ENCODE results near the gene PACC1. TPM values are rescaled to one million over a fixed set of nuclear protein-coding genes. Genes with fewer than 3 reads are reported as not detected.
A peak's percentile ranks its signal among the peaks of the same experiment; 100 is the strongest.

The PACC1 gene
- 25.3 TPM for polyA plus RNA-seq (2013)

DNA sequence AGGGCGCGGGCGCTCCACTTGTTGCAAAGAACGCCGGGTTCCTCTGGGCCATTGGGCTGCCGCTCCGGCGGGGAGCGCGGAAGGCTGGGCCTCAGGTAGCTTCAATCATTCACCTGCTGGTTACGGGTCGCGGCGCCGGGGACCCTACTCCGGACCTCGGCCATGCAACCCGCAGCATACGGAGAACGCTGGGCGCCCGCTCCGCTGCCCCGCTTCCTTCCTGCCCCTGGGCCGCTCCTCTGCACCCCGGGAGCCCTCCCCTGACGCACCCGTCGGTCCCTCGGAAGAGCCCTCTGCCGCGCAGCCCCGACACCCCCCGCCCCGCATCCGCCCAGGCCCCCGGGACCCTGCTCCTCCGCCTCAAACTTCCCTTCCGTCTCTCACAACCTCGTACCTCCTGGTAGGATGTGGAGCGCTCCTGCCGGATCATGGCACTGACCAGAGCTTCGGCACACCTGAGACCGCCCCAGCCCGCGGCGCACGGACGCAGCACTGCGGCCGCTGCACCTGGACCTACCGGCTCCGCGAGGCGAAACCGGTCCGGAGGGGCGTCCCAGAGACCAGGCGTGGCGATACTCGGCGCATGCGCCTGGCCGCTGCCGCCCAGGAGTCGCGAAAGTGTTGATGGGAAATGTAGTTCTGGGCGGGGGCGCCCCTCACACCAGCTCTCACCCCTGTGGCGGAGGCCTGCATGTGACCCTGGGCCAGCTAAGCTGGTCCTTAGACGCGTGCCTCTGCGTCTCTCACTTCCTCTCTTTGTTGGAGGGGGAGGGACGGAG, at the start of gene PACC1:
PACC1 (minus strand) TSS at position 559 of the 779 bp plus-strand sequence; CDS start at position 430, 129 bp downstream.
- ChIA-PET CTCF (interaction anchor here (1.1 to 2.5 kb wide), 2 partner anchors 16 to 41 kb away, joined by 3 to 12 read pairs; no protein-coding TSS in a partner anchor), POLR2A (interaction anchor here (0.6 kb wide), 1 partner anchor 15 kb away, joined by 3 read pairs; no protein-coding TSS in a partner anchor)
- Histone ChIP-seq H3K4me1 (ENCODE audit: control extremely low read depth in 1 of 4, control insufficient read depth in 4 of 4, insufficient read depth in 4 of 4, low read length in 3 of 4) (peaks cover 9 to 52% (median 27%) of the 10 kb centered on the region in 4 experiments), H3K9me3 (ENCODE audit: control extremely low read depth in 1 of 5, control insufficient read depth in 4 of 5, insufficient read depth in 2 of 5, low read depth in 1 of 5, low read length in 4 of 5) (no peaks in the 10 kb centered on the region), H3K27me3 (replicated peaks in 2 of 5; ENCODE audit: control insufficient read depth in 4 of 5, insufficient read depth in 5 of 5, low read length in 4 of 5) (no peaks in the 10 kb centered on the region), H3K4me3 (ENCODE audit: control insufficient read depth in 1 of 7, extremely low read depth in 1 of 7, insufficient read depth in 4 of 7, low read depth in 2 of 7, low read length in 6 of 7) (peak within 1 kb of the TSS; percentile 86 to 95 (median 90)), H3K27ac (ENCODE audit: insufficient read depth in 1 of 2, low read depth in 1 of 2, low read length in 2 of 2, poor library complexity in 1 of 2, severe bottlenecking in 2 of 2) (peak within 1 kb of the TSS; percentile 69 to 78), H3K36me3 (ENCODE audit: control insufficient read depth in 4 of 4, insufficient read depth in 4 of 4, low read length in 3 of 4) (peaks cover 7 to 26% (median 17%) of the 10 kb centered on the region in 4 experiments)
- peak; percentile 97 to 99 (median 99) for DNase-seq
- WGBS (ENCODE audit: insufficient coverage) = 0% methylated on average over 65 of the region's 74 CpGs

DNA sequence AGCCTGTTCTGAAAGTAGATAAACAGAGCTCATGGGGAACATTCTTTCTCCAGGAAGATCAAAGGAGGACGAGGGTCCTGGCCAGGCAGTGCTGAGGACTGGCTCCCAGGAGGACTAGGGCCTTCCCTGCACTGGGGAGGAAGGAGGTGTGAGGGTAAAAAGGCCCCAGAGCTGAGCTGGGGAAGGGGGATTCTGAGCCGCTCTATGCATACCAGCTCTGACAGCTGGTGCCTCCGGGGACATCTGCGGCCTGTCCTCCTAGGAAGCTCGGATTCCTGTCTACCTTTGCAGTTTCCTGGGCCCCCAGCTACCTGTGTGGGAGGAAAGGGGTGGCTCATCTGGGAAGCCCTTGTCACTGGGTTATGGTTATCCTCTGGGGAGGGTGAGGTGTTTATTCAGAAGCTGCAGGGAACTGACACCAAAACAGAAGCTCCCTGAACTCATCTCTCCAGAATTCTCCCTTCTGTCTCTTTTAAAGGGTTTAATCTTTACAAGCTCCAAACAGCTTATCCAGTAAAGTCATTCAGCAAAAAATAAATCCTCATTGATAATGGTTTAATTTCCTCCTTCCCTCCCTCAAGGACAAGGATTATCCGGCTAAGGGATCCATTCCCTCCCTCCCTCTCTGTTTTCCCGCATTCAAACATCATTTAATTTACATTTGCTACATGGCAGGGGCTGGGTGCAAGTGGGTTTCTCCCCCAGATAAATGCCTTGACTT, 49.0 kb upstream of the PACC1 start:
- no peak overlapping the region for H3K27ac ChIP-seq (ENCODE audit: insufficient read depth in 1 of 2, low read depth in 1 of 2, low read length in 2 of 2, poor library complexity in 1 of 2, severe bottlenecking in 2 of 2)
- CTCF ChIA-PET = interaction anchor here (0.7 to 9.3 kb wide), 7 partner anchors 9 to 400 kb away, joined by 3 to 70 read pairs (median 3); partner anchors contain the start of gene ATF3
- WGBS (ENCODE audit: insufficient coverage) = 92% methylated on average over 6 of the region's 7 CpGs
- H3K36me3 ChIP-seq (ENCODE audit: control insufficient read depth in 4 of 4, insufficient read depth in 4 of 4, low read length in 3 of 4) = no peaks in the 10 kb centered on the region
- H3K9me3 ChIP-seq (ENCODE audit: control extremely low read depth in 1 of 5, control insufficient read depth in 4 of 5, insufficient read depth in 2 of 5, low read depth in 1 of 5, low read length in 4 of 5) = no peaks in the 10 kb centered on the region
- POLR2A ChIA-PET = interaction anchor here (0.7 kb wide), 1 partner anchor 10 kb away, joined by 3 read pairs; no protein-coding TSS in a partner anchor
- no peaks in the 10 kb centered on the region for H3K27me3 ChIP-seq (replicated peaks in 2 of 5; ENCODE audit: control insufficient read depth in 4 of 5, insufficient read depth in 5 of 5, low read length in 4 of 5)
- DNase-seq = no peak
- H3K4me1 ChIP-seq (ENCODE audit: control extremely low read depth in 1 of 4, control insufficient read depth in 4 of 4, insufficient read depth in 4 of 4, low read length in 3 of 4) = peaks cover 0 to 1% (median under 1%) of the 10 kb centered on the region in 4 experiments
- no peak overlapping the region for H3K4me3 ChIP-seq (ENCODE audit: control insufficient read depth in 1 of 7, extremely low read depth in 1 of 7, insufficient read depth in 4 of 7, low read depth in 2 of 7, low read length in 6 of 7)

DNA sequence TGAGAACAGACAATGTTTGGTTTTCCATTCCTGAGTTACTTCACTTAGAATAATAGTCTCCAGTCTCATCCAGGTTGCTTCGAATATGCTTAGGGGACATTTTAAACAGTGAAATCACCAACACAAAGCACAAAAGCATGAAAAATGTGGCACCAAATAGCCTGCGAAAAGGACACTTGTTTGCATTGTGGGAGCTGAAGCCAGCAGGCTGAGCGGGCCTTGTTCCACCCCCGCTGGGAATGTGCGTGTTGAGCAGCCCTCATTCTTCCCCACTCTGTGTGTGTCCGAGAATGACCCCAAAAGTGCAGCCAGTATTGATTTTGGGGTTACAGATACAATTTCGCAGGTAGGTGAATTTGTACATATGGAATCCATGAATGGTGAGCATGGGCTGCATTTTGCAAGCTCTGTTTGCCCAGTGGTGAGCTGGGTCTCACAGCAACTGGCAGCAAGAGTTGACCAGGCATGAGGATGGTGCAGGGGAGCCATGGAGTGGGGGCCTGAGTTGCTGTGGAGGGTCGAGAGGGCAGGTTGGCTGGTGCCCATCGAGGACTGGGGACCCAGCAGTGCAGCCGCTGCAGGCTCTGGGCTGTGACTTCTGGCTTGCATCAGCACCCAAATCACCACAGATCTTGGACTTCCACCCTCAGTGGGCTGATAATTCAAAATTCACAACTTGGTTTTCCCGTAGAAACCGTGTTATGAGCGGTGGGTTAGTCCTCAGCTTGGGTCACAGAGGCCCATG, 47.4 kb upstream of the PACC1 start:
- Histone ChIP-seq H3K36me3 (ENCODE audit: control insufficient read depth in 4 of 4, insufficient read depth in 4 of 4, low read length in 3 of 4) (no peaks in the 10 kb centered on the region), H3K27me3 (replicated peaks in 2 of 5; ENCODE audit: control insufficient read depth in 4 of 5, insufficient read depth in 5 of 5, low read length in 4 of 5) (no peaks in the 10 kb centered on the region), H3K4me3 (ENCODE audit: control insufficient read depth in 1 of 7, extremely low read depth in 1 of 7, insufficient read depth in 4 of 7, low read depth in 2 of 7, low read length in 6 of 7) (no peak overlapping the region), H3K27ac (ENCODE audit: insufficient read depth in 1 of 2, low read depth in 1 of 2, low read length in 2 of 2, poor library complexity in 1 of 2, severe bottlenecking in 2 of 2) (no peak overlapping the region), H3K9me3 (ENCODE audit: control extremely low read depth in 1 of 5, control insufficient read depth in 4 of 5, insufficient read depth in 2 of 5, low read depth in 1 of 5, low read length in 4 of 5) (peaks cover 0 to 3% (median 0%) of the 10 kb centered on the region in 5 experiments), H3K4me1 (ENCODE audit: control extremely low read depth in 1 of 4, control insufficient read depth in 4 of 4, insufficient read depth in 4 of 4, low read length in 3 of 4) (peaks cover 0 to 3% (median 1%) of the 10 kb centered on the region in 4 experiments)
- ChIA-PET CTCF (interaction anchor here (1.8 to 9.3 kb wide), 3 partner anchors 7 to 399 kb away, joined by 6 to 70 read pairs (median 11); no protein-coding TSS in a partner anchor), POLR2A (no interaction called here)
- WGBS (ENCODE audit: insufficient coverage) = 100% methylated on average over 11 of the region's 13 CpGs
- no peak for DNase-seq

DNA sequence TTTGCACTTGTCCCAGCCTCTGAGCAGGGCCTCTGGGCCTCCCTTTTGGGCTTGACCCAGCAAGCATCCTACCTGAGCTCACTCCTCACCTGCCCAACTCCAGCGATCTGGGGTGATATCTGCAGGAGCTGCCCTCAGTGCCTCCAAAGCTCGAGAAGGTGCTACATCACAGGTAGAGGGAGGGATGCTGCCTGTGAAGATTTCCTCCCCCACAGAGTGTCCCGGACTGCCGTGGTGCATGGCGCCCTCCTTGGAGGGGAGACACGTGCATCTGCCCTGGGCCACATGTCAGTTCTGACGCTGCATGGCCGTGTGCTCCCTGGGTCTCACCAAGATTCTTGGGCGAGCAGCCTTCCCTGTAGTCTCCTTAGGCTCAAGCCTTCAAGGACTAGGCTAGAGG, 45.7 kb upstream of the PACC1 start:
- Histone ChIP-seq H3K4me3 (ENCODE audit: control insufficient read depth in 1 of 7, extremely low read depth in 1 of 7, insufficient read depth in 4 of 7, low read depth in 2 of 7, low read length in 6 of 7) (no peak overlapping the region), H3K9me3 (ENCODE audit: control extremely low read depth in 1 of 5, control insufficient read depth in 4 of 5, insufficient read depth in 2 of 5, low read depth in 1 of 5, low read length in 4 of 5) (peaks cover 0 to 3% (median 0%) of the 10 kb centered on the region in 5 experiments), H3K4me1 (ENCODE audit: control extremely low read depth in 1 of 4, control insufficient read depth in 4 of 4, insufficient read depth in 4 of 4, low read length in 3 of 4) (peaks cover 0 to 6% (median 1%) of the 10 kb centered on the region in 4 experiments), H3K27me3 (replicated peaks in 2 of 5; ENCODE audit: control insufficient read depth in 4 of 5, insufficient read depth in 5 of 5, low read length in 4 of 5) (no peaks in the 10 kb centered on the region), H3K36me3 (ENCODE audit: control insufficient read depth in 4 of 4, insufficient read depth in 4 of 4, low read length in 3 of 4) (no peaks in the 10 kb centered on the region), H3K27ac (ENCODE audit: insufficient read depth in 1 of 2, low read depth in 1 of 2, low read length in 2 of 2, poor library complexity in 1 of 2, severe bottlenecking in 2 of 2) (no peak overlapping the region)
- CTCF ChIA-PET = interaction anchor here (0.6 kb wide), 1 partner anchor 1210 kb away, joined by 3 read pairs; no protein-coding TSS in a partner anchor
- POLR2A ChIA-PET = no interaction called here
- no peak for DNase-seq
- 97% methylated on average over 9 of the region's 9 CpGs for WGBS (ENCODE audit: insufficient coverage)

DNA sequence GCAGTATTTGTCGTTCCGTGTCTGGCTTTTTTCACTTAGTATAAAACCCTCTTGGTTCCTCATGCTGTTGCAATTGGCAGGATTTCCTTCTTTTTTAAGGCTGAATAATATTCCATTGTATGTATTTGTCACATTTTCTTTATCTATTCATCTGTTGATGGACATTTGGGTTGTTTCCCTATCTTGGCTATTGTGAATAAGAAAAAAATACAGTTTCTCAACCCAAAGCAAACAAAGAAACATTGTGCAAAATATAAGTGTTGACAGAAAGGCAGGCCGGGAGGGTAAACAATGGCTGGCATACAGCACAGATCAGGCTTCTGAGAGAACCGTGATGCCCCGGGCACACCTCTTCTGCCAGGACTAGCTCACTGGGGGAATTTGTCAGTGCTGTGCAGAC, 45.0 kb upstream of the PACC1 start:
- POLR2A ChIA-PET = no interaction called here
- Histone ChIP-seq H3K4me1 (ENCODE audit: control extremely low read depth in 1 of 4, control insufficient read depth in 4 of 4, insufficient read depth in 4 of 4, low read length in 3 of 4) (peaks cover 0 to 6% (median 1%) of the 10 kb centered on the region in 4 experiments), H3K27me3 (replicated peaks in 2 of 5; ENCODE audit: control insufficient read depth in 4 of 5, insufficient read depth in 5 of 5, low read length in 4 of 5) (no peaks in the 10 kb centered on the region), H3K9me3 (ENCODE audit: control extremely low read depth in 1 of 5, control insufficient read depth in 4 of 5, insufficient read depth in 2 of 5, low read depth in 1 of 5, low read length in 4 of 5) (peaks cover 0 to 3% (median 0%) of the 10 kb centered on the region in 5 experiments), H3K36me3 (ENCODE audit: control insufficient read depth in 4 of 4, insufficient read depth in 4 of 4, low read length in 3 of 4) (no peaks in the 10 kb centered on the region), H3K4me3 (ENCODE audit: control insufficient read depth in 1 of 7, extremely low read depth in 1 of 7, insufficient read depth in 4 of 7, low read depth in 2 of 7, low read length in 6 of 7) (no peak overlapping the region), H3K27ac (ENCODE audit: insufficient read depth in 1 of 2, low read depth in 1 of 2, low read length in 2 of 2, poor library complexity in 1 of 2, severe bottlenecking in 2 of 2) (no peak overlapping the region)
- WGBS (ENCODE audit: insufficient coverage) = 85% methylated on average over 4 of the region's 5 CpGs
- CTCF ChIA-PET = interaction anchor here (1.4 to 4.8 kb wide), 2 partner anchors 17 to 389 kb away, joined by 4 to 110 read pairs; no protein-coding TSS in a partner anchor
- DNase-seq = no peak

DNA sequence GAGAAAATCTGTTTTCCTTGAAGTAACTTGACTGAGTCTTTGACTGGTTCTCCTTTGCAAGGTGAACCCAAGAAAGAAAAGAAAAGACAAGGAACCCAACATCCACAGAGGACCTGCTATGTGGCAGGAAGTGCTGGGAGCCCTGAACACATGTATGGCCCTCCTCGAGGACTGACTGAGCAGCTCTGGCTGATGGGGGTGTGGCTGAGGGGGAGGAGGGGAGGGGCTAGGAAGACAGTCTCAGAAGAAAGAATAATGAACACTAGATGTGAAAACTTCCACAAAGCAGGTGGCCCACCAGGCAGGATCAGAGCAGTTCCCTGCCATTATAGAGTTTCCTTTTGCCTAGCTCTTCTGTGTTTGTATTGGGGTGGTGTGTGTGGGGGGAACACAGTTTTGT, 44.1 kb upstream of the PACC1 start:
- DNase-seq = peak in 2 of 3 donors; percentile 43 to 52
- ChIA-PET POLR2A (no interaction called here), CTCF (interaction anchor here (0.6 to 7.9 kb wide), 7 partner anchors 18 to 778 kb away, joined by 3 to 110 read pairs (median 4); no protein-coding TSS in a partner anchor)
- WGBS (ENCODE audit: insufficient coverage) = no CpG with 5 or more reads among the region's 1 CpG
- Histone ChIP-seq H3K27ac (ENCODE audit: insufficient read depth in 1 of 2, low read depth in 1 of 2, low read length in 2 of 2, poor library complexity in 1 of 2, severe bottlenecking in 2 of 2) (no peak overlapping the region), H3K4me1 (ENCODE audit: control extremely low read depth in 1 of 4, control insufficient read depth in 4 of 4, insufficient read depth in 4 of 4, low read length in 3 of 4) (peaks cover 0 to 7% (median 2%) of the 10 kb centered on the region in 4 experiments), H3K4me3 (ENCODE audit: control insufficient read depth in 1 of 7, extremely low read depth in 1 of 7, insufficient read depth in 4 of 7, low read depth in 2 of 7, low read length in 6 of 7) (no peak overlapping the region), H3K9me3 (ENCODE audit: control extremely low read depth in 1 of 5, control insufficient read depth in 4 of 5, insufficient read depth in 2 of 5, low read depth in 1 of 5, low read length in 4 of 5) (peaks cover 0 to 3% (median 0%) of the 10 kb centered on the region in 5 experiments), H3K36me3 (ENCODE audit: control insufficient read depth in 4 of 4, insufficient read depth in 4 of 4, low read length in 3 of 4) (no peaks in the 10 kb centered on the region), H3K27me3 (replicated peaks in 2 of 5; ENCODE audit: control insufficient read depth in 4 of 5, insufficient read depth in 5 of 5, low read length in 4 of 5) (no peaks in the 10 kb centered on the region)
